K562 (cell line): Measurements from ENCODE around the gene PABPC1L. TPM values are rescaled to one million over a fixed set of nuclear protein-coding genes. Genes with fewer than 3 reads are reported as not detected.
A peak's percentile ranks its signal among the peaks of the same experiment; 100 is the strongest.

Experiments
- CBX2 ChIP-seq: fragments of 200-600 bp; sonication (generic); IDR thresholded peaks from one replicate; pipeline ENCODE4 v1.6.1; 2012; ENCODE audit warnings: mild to moderate bottlenecking, low read length, inconsistent platforms; ENCODE audit not compliant: insufficient read depth, poor library complexity, severe bottlenecking
- CCAR2 ChIP-seq: fragments of 200-400 bp; formaldehyde crosslinking; IDR thresholded peaks from 2 replicates; pipeline ENCODE4 v1.6.1; 2017; ENCODE audit warnings: mild to moderate bottlenecking, low read depth, low read length
- ELF2 ChIP-seq: fragments of 250-450 bp; sonication (Bioruptor Pico); IDR thresholded peaks from 2 replicates; pipeline ENCODE4 v1.5.0; 2021; ENCODE audit warnings: mild to moderate bottlenecking
- ESRRB ChIP-seq: fragments of 250-450 bp; sonication (Bioruptor Pico); IDR thresholded peaks from 2 replicates; pipeline ENCODE4 v1.5.0; 2020; ENCODE audit warnings: mild to moderate bottlenecking, moderate library complexity, borderline replicate concordance
- ETS2 ChIP-seq: IDR thresholded peaks from 2 replicates; pipeline ENCODE4 v1.6.1; 2016; ENCODE audit warnings: borderline replicate concordance, missing genetic modification characterization, mild to moderate bottlenecking, moderate library complexity, missing compliant biosample characterization; ENCODE audit not compliant: poor library complexity, severe bottlenecking
- FOXP1 ChIP-seq: sonication (generic); formaldehyde crosslinking; IDR thresholded peaks from 2 replicates; pipeline ENCODE4 v1.8.0; 2022; ENCODE audit warnings: mild to moderate bottlenecking, missing genetic modification reagents
- FOXP4 ChIP-seq: sonication (generic); formaldehyde crosslinking; IDR thresholded peaks from 2 replicates; pipeline ENCODE4 v1.8.0; 2022; ENCODE audit warnings: mild to moderate bottlenecking, missing genetic modification reagents, borderline replicate concordance
- GTF2E2 ChIP-seq: fragments of 200-800 bp; sonication (Bioruptor generic); IDR thresholded peaks from 2 replicates; pipeline ENCODE4 v1.6.1; 2016; ENCODE audit warnings: missing genetic modification characterization, missing compliant biosample characterization
- MECOM ChIP-seq: fragments of 250-450 bp; sonication (Bioruptor Pico); IDR thresholded peaks from 2 replicates; pipeline ENCODE4 v1.8.0; 2022; ENCODE audit warnings: inconsistent platforms
- NCOA2 ChIP-seq, 2 experiments: fragments of 450-650 bp; IDR thresholded peaks; 2 replicates each; pipeline ENCODE4 v1.6.1; 2018; ENCODE audit warnings: mild to moderate bottlenecking in 2 of 2, moderate library complexity in 1 of 2; ENCODE audit not compliant: partially characterized antibody in 2 of 2
- PHB ChIP-seq: fragments of 250-450 bp; sonication (Bioruptor Pico); IDR thresholded peaks from 2 replicates; pipeline ENCODE4 v1.5.0; 2021
- PPARD ChIP-seq: fragments of 250-450 bp; sonication (Bioruptor Pico); IDR thresholded peaks from 2 replicates; pipeline ENCODE4 v1.8.0; 2022; ENCODE audit warnings: inconsistent platforms, mild to moderate bottlenecking, moderate library complexity
- PYGO2 ChIP-seq: fragments of 450-650 bp; IDR thresholded peaks from 2 replicates; pipeline ENCODE4 v1.6.1; 2016; ENCODE audit warnings: mild to moderate bottlenecking, missing genetic modification characterization, moderate library complexity, missing compliant biosample characterization
- RBM14 ChIP-seq: fragments of 200-400 bp; formaldehyde crosslinking; IDR thresholded peaks from 2 replicates; pipeline ENCODE4 v1.6.1; 2018; ENCODE audit warnings: low read depth, mild to moderate bottlenecking, low read length, moderate library complexity, borderline replicate concordance; ENCODE audit not compliant: insufficient read depth
- SMAD1 ChIP-seq: fragments of 150-350 bp; IDR thresholded peaks from 2 replicates; pipeline ENCODE4 v1.6.1; 2014; ENCODE audit warnings: low read length, low read depth; ENCODE audit not compliant: partially characterized antibody
- SMARCB1 ChIP-seq: IDR thresholded peaks from 2 replicates; pipeline ENCODE4 v1.6.1; 2011; ENCODE audit warnings: improper control_type of control experiment, low read depth; ENCODE audit not compliant: insufficient read length
- SRSF3 ChIP-seq: fragments of 200-400 bp; formaldehyde crosslinking; IDR thresholded peaks from 2 replicates; pipeline ENCODE4 v1.6.1; 2016; ENCODE audit warnings: mild to moderate bottlenecking, low read length, moderate library complexity; ENCODE audit not compliant: insufficient read depth
- TRIM24 ChIP-seq, 2 experiments: fragments of 450-650 bp; IDR thresholded peaks; 2 replicates each; pipeline ENCODE4 v1.6.1; 2016
- ZKSCAN3 ChIP-seq: fragments of 250-450 bp; sonication (Bioruptor Pico); IDR thresholded peaks from 2 replicates; pipeline ENCODE4 v1.4.0; 2020
- ZNF263 ChIP-seq: sonication (generic); formaldehyde crosslinking; IDR thresholded peaks from 2 replicates; pipeline ENCODE4 v1.8.0; 2022; ENCODE audit warnings: mild to moderate bottlenecking, missing genetic modification reagents, borderline replicate concordance
- ZNF444 ChIP-seq: fragments of 250-450 bp; sonication (Bioruptor Pico); IDR thresholded peaks from 2 replicates; pipeline ENCODE4 v1.4.0; 2020; ENCODE audit warnings: mild to moderate bottlenecking, moderate library complexity
- polyA plus RNA-seq, 8 experiments: library from polyadenylated mRNA; depleted of rRNA in 4 of 8; stranded (reverse) in 5 of 8; unstranded in 3 of 8; fragments of >200 nt; fragmentation: Nextera tagmentation in 2 of 8; fragmentation: Illumina TruSeq in 1 of 8; extraction: Ambion mirVana in 2 of 8; extraction: Trizol in 1 of 8; gene quantifications; 2 replicates each; pipeline versions ENCODE4 v1.2.1 to v1.2.3, GENCODE V29; 2011 to 2014; ENCODE audit warnings: inconsistent platforms in 1 of 8, missing spikeins in 1 of 8
- total RNA-seq, 7 experiments: library from RNA; depleted of rRNA in 6 of 7; stranded (reverse); fragments of >200 nt in 6 of 7; fragmentation: Illumina TruSeq in 2 of 7; extraction: Trizol in 2 of 7; gene quantifications; 2 replicates each; pipeline versions ENCODE4 v1.2.1 to v1.2.3, GENCODE V29; 2011 to 2021; ENCODE audit warnings: low replicate concordance in 1 of 7
- TF ChIP-seq, protein P1 (sequence below): sonication (generic); formaldehyde crosslinking; IDR thresholded peaks from 2 replicates; pipeline ENCODE4 v1.8.0; 2022; ENCODE audit warnings: mild to moderate bottlenecking, missing genetic modification reagents

The PABPC1L gene
- total and polyA plus RNA-seq, 9 of the 15 experiments (the other 6 are each of a cell fraction or from before 2014, with no cell fraction given), result 6.0 to 90.3 (median 15.8) TPM

- TF ChIP-seq CBX2, result no peak
- no peak for TF ChIP-seq TRIM24 (IDR thresholded peaks at IDR 0.05)
- TF ChIP-seq, protein P1, sequence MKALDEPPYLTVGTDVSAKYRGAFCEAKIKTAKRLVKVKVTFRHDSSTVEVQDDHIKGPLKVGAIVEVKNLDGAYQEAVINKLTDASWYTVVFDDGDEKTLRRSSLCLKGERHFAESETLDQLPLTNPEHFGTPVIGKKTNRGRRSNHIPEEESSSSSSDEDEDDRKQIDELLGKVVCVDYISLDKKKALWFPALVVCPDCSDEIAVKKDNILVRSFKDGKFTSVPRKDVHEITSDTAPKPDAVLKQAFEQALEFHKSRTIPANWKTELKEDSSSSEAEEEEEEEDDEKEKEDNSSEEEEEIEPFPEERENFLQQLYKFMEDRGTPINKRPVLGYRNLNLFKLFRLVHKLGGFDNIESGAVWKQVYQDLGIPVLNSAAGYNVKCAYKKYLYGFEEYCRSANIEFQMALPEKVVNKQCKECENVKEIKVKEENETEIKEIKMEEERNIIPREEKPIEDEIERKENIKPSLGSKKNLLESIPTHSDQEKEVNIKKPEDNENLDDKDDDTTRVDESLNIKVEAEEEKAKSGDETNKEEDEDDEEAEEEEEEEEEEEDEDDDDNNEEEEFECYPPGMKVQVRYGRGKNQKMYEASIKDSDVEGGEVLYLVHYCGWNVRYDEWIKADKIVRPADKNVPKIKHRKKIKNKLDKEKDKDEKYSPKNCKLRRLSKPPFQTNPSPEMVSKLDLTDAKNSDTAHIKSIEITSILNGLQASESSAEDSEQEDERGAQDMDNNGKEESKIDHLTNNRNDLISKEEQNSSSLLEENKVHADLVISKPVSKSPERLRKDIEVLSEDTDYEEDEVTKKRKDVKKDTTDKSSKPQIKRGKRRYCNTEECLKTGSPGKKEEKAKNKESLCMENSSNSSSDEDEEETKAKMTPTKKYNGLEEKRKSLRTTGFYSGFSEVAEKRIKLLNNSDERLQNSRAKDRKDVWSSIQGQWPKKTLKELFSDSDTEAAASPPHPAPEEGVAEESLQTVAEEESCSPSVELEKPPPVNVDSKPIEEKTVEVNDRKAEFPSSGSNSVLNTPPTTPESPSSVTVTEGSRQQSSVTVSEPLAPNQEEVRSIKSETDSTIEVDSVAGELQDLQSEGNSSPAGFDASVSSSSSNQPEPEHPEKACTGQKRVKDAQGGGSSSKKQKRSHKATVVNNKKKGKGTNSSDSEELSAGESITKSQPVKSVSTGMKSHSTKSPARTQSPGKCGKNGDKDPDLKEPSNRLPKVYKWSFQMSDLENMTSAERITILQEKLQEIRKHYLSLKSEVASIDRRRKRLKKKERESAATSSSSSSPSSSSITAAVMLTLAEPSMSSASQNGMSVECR (CRISPR knock-in tag), result peak; percentile 47; the same call in 1 of the 2 replicates
- TF ChIP-seq GTF2E2, result peak; percentile 53; the same call in 1 of the 2 replicates
- TF ChIP-seq ETS2 (tag), result no peak
- no peak for TF ChIP-seq ESRRB (CRISPR knock-in tag)
- TF ChIP-seq PYGO2, result no peak
- no peak for TF ChIP-seq CCAR2
- TF ChIP-seq ELF2, result 0 out of 2 replicates have a peak, but pooled peaks have one; percentile 56
- TF ChIP-seq FOXP4 (CRISPR knock-in tag), result peak; percentile 63; the same call in 1 of the 2 replicates
- TF ChIP-seq SRSF3, result no peak
- no peak; the same call in 1 of the 2 replicates for TF ChIP-seq ZNF263 (CRISPR knock-in tag)
- TF ChIP-seq PHB, result no peak
- peak; percentile 79 for TF ChIP-seq FOXP1
- TF ChIP-seq ZKSCAN3, result no peak
- TF ChIP-seq PPARD (CRISPR knock-in tag), result no peak
- TF ChIP-seq MECOM (CRISPR knock-in tag), result no peak
- no peak for TF ChIP-seq NCOA2 (IDR thresholded peaks at IDR 0.05; ENCODE audit: partially characterized antibody in 2 of 2)
- TF ChIP-seq SMARCB1, result no peak
- no peak for TF ChIP-seq RBM14
- TF ChIP-seq ZNF444, result no peak
- TF ChIP-seq SMAD1, result no peak
Measured at GRCh38 chr20:44960103-44960852, 50.4 kb downstream of the PABPC1L start, which contains the start of gene TOMM34 (continued).
